GM12875 (cell line): ENCODE measurements around the gene VANGL1.

Experiments
- H3K4me3 ChIP-seq: one replicate; pipeline ENCODE4 v1.5.1; 2011; ENCODE audit warnings: low read depth, low read length, control low read depth
- CTCF ChIP-seq: IDR thresholded peaks from 2 replicates; pipeline ENCODE4 v1.5.1; 2011; ENCODE audit warnings: low read depth, mild to moderate bottlenecking, control low read depth, inconsistent platforms, low read length, moderate library complexity, borderline replicate concordance; ENCODE audit not compliant: insufficient read depth

The VANGL1 gene

DNA sequence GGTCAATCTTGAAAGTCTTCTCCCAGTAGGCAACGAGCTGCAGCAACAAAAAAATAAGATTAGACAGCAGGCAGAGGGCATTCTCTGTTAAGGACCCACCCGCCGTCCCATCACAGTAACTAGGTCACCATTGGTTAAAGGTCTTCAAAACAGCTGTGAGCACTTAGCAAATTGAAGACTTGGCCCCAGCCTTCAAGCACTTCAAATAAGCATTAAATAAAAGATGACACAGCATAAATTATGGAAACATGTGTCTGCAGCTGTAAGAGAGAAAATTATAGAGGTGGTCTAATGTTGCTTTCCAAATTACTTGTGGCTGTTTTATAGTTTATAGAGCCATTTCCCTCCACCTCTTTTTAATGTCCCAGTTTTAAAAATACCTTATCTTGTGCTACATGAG lies 61.2 kb downstream of the VANGL1 start:
- H3K4me3 ChIP-seq = no peak overlapping the region
- no peak for TF ChIP-seq CTCF

DNA sequence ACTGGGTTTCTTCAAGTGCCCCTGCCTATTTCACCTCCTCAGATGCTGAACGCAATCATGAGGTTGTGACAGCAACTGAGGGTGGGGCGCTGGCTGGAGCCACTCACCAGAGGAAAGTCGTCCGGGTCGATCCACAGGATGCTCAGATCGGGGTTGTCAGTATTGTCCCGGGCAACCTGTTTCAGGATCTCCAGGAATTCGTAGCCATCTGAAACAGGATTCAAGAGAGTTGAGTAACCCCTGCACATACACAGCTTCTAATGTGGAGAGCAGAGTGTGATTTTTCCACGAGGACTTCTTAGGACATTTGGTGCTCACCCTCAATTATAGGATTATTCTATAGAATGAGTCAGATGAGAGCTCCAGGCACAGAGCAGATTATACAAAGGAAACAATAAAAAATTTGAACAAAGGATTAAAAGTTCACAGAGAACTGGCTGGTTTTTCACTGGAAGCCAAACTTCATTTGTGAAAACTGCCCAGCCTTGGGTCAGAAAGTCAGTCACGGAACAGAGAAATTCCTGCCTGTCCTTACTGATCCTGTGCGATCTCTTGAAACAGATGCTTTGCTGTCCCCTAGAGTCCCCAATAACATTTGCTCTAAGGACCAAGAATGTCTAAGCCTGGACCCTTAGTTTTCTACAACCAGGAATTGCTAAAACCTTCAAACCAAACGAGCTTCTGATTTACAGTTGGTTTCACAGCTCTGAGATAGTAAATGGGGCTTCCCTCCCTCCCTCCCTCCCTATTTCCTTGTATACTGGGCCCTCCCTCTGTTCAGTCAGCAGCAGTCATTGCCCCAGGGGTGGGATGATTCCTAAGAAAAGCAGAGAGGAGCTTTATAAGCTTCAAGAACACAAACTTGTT lies 63.5 kb downstream of the VANGL1 start:
- no peak overlapping the region for H3K4me3 ChIP-seq
- TF ChIP-seq CTCF = no peak

DNA sequence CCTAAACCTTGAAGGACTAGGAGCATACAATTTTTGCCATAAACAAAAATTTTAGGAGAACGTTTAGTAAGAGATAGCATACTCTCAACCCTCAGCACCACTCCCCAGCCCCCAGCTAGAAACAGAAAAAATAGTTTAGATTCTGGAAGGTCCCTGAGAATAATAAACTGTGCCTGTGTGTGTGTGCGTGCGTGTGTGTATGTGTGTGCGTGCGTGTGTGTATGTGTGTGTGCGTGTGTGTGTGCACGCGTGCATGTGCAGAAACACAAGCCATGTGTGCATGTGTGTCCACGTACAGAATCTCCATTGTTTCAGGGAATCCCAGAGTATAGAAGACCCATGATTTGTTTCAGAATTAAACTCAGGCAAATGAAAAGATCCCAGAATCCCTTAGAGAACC lies 64.2 kb downstream of the VANGL1 start:
- H3K4me3 ChIP-seq = no peak overlapping the region
- no peak for TF ChIP-seq CTCF

- TF ChIP-seq CTCF = peak; percentile 64
- H3K4me3 ChIP-seq = no peak overlapping the region
These were observed 65.0 kb downstream of the VANGL1 start for GRCh38 chr1:115706587-115707425.

- no peak for TF ChIP-seq CTCF
- H3K4me3 ChIP-seq = no peak overlapping the region
These were observed 69.3 kb downstream of the VANGL1 start for GRCh38 chr1:115710859-115711624.

DNA sequence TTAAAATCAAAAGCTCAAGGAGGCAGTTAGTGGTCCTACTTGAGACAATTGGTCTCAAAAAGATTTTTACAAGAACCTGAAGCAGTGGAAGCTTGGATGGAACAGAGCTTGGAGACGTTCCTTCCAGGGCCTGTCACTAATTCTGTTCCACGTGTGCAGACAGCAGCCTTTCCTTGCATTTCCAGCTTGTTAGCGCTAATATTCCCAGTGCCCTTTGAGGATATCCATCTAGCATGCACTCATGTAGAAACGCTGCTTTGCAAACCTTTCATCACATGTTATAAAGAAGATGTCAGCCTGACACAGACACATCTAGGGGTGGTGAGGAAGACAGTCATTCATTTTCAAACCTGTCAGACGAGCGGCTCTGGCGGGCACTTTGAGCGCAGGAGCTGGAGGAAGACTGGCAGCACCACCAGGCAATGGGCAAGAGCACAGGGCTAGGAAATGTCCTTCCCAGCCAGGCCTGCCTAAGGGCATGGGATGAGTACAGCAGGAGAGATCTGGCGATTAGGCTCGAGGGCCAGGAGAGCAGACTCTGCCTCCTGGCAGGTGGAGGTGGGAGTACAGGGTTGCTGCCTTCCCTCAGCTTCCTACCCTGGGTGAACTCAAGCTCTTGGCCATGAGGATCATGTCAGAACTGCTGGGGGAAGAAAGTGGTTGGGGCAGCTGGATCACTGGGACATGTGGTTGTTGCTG lies 71.3 kb downstream of the VANGL1 start:
- no peak for TF ChIP-seq CTCF
- no peak overlapping the region for H3K4me3 ChIP-seq
